ENCODE data around the gene DUOX1.

DNA sequence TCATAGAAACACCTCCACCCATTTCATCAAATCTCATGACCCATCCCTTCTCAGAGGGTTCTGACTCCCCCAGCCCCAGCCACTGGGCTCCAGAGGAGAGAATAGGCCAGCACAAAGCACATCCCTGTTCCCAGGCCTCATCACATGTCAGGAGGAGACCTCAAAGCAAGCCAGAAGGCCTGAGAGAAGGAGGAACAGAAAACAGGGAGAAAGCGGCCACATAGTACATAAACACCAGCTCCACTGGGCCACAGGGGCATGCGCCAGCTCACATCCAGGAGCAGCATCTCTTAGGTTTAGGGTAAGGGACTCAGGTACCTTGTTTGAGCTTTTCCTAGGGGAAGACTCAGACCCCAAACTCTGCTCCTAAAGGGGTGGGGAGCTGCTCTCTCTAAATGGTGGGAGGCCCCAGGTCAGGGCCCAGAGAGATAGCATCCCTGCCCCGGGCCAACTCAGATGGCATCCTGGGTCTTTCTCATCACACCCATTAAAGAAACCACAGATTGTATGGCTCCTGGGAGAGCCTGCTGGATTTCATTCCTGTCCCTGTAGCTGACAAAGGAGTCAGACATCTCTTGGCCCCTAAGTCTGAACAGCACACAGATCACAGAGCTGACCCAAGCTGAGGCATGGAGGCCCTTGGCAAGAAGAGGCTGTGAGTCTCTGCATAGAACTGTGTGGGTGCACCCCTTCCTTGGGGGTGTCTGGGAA is 55.4 kb downstream of the DUOX1 start:
- TF ChIP-seq CTCF (conservative IDR thresholded peaks at IDR 0.05 in 1 of 2, IDR thresholded peaks at IDR 0.05 in 1 of 2; ENCODE audit: low read depth in 1 of 2, low read length in 2 of 2) (no peak), EZH2 (IDR thresholded peaks at IDR 0.05; ENCODE audit: low read length, missing control alignments) (no peak)
